NCI-H2171 (cell line): ENCODE measurements around the gene KCNJ8.

Experiments
- DNase-seq: peaks from one replicate; lab custom pipeline; 2025; lab: John Stamatoyannopoulos, UW

Gene KCNJ8

GRCh38 chr12:21715386-21715785 lies 59.1 kb downstream of the KCNJ8 start:
- DNase-seq, result no peak
